NCI-H2196 treated with DMSO at 0.1 percent for 48 hours (cell line): ENCODE results near the gene ASIC1.

Source experiments
- DNase-seq: peaks from one replicate; lab custom pipeline; 2025; ENCODE audit not compliant: unreplicated experiment; lab: John Stamatoyannopoulos, UW

The ASIC1 gene

GRCh38 chr12:50040657-50041056 lies 16.7 kb upstream of the ASIC1 start:
- no peak for DNase-seq

DNA sequence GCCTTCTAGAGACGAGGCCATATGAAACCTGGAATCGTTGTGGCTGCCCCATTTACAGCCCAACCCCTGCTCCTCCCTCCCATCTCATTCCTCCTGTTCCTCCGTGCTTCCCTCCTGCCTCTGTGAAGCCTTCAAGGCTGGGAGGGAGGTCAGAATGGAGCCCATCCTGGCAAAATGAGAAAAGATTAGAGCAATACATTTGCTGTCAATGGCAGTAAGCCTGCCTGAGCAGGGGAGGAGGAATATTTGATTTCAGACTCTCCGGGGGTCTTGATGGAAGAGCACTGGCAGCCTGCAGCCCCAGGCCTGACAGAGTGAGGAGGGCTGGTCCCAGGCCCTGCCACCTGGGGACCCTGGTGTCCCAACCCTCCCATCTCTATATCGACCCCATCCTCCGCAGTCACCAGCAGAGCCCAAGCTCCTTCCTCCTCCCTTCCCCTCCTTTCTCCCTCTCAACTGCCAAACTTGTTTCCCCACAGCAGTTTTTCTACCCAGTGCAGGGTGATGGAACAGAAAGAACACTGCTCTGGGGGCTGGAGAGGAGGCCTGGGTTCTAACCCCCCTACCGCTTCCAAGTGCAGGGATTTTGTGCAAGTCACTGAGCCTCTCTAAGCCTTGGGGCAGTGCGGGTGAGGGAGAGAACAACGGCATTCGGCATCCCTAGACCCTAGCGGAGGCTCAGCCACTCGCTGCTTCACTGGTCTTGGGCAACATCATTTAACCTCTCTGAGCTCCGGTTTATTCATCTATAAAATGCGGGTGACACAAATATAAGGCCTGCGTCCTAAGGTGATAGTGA lies 16.1 kb upstream of the ASIC1 start:
- DNase-seq, result no peak

- no peak for DNase-seq
Observed at GRCh38 chr12:50041962-50042361, 15.4 kb upstream of the ASIC1 start.

GRCh38 chr12:50042693-50043092 lies 14.7 kb upstream of the ASIC1 start:
- DNase-seq, result no peak

DNA sequence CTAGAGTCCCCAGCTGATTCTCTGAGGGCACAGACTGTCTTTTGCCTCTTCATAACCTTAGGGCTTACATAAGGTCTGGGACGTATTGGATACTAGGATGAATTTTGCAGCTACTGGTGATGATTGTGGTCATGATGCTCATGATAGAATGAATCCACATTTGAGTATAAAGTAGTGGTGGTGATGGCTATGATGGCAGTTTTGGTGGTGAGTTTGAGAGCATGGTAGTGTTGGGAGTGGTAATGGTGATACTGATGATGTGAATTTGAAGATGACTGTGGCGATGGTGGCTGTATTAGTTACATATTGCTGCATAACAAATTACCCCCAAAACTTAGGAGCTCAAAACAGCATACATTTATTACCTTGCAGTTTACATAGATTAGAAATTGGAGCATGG lies 14.1 kb upstream of the ASIC1 start:
- DNase-seq, result no peak

DNA sequence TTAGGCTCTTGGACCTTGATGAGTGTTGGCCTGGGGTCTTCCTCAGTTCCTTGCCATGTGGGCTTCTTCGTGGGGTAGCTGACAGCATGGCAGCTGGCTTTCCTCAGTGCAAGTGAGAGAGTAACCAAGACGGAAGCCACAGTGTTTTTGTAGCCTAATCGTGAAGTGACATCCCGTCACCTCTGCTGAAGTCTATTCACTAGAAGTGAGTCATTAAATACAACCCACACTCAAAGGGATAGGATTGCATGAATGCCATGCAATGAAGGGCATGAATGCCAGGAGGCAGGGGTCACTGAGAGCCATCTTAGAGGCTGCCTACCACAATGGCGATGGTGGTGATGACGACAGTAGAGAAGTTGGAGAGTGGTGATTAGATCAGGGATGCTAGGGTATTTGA lies 13.5 kb upstream of the ASIC1 start:
- DNase-seq, result no peak

GRCh38 chr12:50047693-50048250 lies 9.6 kb upstream of the ASIC1 start:
- DNase-seq, result no peak

- no peak for DNase-seq
Observed at GRCh38 chr12:50049254-50050118, 7.9 kb upstream of the ASIC1 start.

DNA sequence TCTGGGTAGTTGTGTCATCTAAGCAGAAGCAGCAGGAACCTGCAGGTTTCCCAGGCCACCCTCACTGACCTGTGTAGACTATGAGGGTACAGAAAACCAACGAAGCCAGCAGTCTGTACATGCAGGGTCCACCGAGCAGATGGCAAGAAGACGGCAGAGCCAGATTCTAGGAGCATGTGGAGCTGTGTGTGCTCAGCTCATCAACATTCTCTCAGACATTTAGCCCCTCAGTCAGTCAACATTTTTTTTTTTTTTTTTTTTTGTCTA lies 7.3 kb upstream of the ASIC1 start:
- DNase-seq, result no peak

- DNase-seq, result no peak
Observed at GRCh38 chr12:50050410-50051098, 6.8 kb upstream of the ASIC1 start.

DNA sequence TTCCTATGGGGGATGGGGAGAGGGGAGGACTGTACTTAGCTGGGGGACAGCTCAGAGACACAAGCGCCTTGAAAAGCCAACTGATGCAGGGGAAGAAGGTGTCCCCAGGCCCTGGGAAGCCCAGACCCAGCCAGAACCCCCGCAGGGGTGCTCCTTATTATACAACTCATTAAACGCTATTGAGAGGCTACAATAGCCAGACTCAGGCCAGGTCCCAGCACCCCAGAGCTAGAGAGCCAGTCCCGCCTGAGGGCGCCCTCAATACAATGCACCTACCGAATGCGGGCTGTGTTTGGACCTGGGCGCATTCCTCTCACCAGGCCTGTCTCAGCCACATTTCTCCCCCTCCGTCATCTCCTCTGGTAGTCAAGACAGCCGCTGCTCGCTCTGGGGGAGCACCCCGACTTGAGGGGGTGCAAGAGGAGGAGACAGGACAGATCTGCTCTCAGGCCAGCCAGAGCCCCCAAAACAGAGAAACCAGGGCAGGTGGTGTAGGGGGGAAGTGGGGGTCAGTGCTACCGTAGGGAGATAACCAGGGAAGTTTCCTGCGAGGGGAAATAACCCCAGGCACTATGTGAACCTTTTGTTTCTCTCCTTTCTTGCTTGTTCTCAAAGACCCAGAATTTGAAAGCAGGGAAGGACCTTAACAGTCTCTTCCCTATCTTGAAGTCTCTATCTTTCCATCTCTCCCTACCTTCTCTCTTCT lies 6.1 kb upstream of the ASIC1 start:
- DNase-seq, result no peak

DNA sequence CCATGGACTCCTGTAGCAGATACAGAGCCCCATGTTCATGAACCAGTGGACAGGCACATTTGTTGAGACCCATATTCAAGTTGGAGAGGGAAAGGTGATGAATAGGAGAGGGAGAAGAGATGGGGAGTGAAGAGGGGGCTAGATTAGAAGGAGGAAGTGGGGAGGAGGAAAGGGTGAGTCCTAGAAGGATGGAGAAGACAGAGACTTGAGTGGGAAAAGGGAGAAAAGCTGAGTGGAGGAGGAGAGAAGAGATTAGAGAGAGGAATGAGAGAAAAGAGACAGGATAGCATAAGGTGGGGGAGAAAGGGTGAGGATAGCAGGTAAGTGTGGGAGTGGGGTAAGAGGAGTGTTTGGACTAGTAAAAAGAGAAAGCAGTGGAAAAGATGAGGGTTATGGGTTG lies 4.9 kb upstream of the ASIC1 start:
- no peak for DNase-seq

DNA sequence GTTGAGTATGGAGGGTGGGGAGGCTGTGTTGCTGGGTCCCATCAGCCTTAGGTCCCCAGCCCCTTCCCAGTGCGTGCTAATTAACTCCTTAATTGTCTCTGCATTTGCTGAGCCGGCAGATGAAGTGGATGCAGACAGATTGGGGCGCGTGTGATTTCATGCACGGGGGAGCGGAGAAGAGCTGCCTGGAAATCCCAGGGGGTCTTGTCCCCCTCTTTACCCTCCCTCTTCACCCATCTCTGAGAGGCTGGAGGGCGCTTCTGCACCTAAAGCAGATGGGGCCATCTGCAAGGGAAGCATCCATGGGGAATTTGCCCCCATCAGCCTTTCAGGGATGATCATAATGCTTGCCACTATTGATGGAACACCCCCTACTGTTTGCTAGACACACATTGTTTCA lies 4.4 kb upstream of the ASIC1 start:
- no peak for DNase-seq

GRCh38 chr12:50053583-50053982 lies 3.8 kb upstream of the ASIC1 start:
- no peak for DNase-seq

DNA sequence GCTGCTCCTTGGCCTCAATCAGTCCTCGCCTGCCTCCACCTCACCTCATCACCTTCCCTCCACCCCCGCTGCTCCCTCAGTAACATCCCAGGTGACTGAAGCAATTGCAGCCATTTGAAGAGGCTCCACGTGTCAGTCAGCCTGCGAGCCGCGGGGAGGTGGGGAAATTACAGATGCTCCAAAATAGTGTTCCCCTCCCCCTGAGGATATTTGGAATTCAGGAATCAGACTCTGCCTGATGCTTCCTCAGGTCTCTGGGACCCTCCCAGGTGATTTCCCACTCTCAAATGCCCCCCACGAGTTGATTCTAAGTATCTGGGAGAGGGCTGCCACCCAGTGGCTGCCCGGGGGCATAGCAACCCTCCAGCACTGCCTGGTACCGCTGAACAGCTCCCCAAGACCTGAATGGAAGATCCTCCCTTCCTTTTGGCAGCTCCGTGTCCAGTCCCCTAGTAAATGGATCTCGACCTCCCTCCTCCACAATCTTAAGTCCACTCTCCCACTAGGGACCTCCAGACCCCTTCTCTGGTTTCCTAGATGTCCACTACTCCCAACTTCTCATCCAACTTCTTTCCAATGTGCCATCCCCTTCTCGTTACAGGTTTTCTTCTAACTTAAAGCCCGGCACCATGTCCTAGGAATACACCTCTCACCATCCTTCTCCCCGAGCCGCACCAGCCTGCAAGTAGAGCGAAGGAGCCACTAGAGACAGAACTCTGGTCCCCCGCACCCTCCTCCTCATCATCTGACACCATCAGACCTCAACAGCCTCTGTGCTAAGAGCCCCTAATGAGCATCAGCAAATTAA lies 1.4 kb upstream of the ASIC1 start:
- peak; percentile 64 for DNase-seq

DNA sequence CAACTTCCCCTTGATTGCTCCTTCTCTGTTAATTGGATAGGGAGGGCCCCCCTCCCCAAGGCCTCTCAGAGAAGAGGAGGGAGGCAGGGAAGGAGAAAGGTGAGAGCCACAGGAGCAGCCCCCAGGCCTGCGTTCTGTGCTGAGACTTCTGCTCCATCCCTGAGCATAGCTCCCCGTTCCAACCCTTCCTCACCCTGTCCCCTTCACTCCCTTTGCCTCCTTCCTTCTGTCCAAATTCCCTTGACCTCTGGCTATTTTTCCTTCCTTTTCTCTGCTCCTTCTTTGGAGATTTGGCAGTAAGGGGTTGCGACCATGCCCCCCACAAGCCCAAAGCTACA lies 788 bp upstream of the ASIC1 start:
- no peak for DNase-seq

DNA sequence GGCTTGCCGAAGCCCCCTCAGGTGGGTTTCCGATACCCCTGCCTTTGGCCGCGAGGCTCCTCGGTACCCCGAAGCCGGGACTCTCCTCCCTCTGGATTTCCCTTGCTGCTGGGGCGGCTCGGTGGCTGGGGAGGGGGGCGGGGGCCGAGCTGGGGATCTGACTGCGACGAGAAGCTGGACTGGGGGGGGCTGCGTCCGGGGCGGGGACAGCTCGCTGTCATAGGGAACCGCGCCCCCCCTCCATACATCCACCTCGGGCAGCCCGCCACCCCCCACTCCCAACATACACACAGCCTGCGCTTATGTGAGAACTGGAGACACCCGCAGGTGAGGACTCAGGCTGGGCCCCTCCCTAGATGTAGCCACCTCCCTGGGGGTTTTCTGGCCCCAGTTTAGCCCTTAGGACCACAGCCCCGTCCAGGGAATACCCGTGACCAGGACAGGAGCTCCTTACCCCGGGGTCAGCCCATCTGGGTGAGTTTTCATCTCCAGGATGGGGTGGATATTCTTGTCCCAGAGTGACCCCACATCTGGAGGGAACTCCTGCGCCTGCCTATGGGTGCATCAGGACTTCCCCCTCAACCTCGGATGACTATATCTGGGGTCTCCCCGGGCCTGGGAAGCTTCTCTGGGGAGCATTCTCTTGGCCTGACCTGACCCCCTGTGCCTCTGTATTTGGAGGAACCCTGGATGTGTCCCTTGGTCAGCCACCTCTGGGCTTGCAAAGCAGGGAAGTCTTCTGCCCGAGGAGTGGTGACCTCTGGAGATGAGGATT lies 687 bp downstream of the ASIC1 start:
- DNase-seq, result no peak

GRCh38 chr12:50058743-50059312 lies 1.4 kb downstream of the ASIC1 start:
- peak; percentile 19 for DNase-seq

DNA sequence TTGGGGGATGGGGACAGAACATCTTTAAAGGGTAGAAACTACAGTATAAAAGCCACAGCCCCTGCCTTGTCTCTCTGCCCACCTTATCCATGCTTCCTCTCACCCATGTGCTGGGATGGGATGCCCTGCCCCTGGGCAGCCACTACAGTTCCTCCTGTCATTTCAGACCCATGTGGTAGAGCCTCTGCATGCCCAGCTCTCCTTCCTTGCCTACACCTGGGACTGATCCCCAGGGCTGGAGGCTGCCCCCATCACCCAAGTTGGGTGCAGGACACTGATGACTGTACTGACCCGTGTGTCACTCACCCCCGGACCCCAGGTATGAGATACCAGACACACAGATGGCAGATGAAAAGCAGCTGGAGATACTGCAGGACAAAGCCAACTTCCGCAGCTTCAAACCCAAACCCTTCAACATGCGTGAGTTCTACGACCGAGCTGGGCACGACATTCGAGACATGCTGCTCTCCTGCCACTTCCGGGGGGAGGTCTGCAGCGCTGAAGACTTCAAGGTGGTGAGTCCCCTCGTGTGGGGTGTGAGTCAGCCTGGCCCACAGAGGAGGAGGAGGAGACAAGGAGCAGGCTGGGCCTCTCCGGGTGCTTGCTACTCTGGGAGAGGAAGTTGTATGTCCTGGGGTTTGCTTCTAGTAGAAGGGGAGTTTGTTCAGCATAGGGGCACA lies 2.2 kb downstream of the ASIC1 start:
- no peak for DNase-seq
